MG63 (cell line): Measurements from ENCODE around the gene RBMS1. TPM values are rescaled to one million over a fixed set of nuclear protein-coding genes. Genes with fewer than 3 reads are reported as not detected.
A peak's percentile ranks its signal among the peaks of the same experiment; 100 is the strongest.

ENCODE experiments used
- DNase-seq: peaks from one replicate; pipeline ENCODE4 v3.0.0-alpha.2; 2020
- H3K27me3 ChIP-seq: fragments of 250-450 bp; sonication (Bioruptor Pico); 2 replicates; pipeline ENCODE4 v1.5.1; 2020; ENCODE audit warnings: mild to moderate bottlenecking, moderate library complexity
- H3K36me3 ChIP-seq: fragments of 250-450 bp; sonication (Bioruptor Pico); 2 replicates; pipeline ENCODE4 v1.5.1; 2020; ENCODE audit warnings: mild to moderate bottlenecking, moderate library complexity
- H3K4me3 ChIP-seq: fragments of 250-450 bp; sonication (Bioruptor Pico); 2 replicates; pipeline ENCODE4 v1.5.1; 2020; ENCODE audit warnings: mild to moderate bottlenecking, moderate library complexity
- H3K9me3 ChIP-seq: fragments of 250-450 bp; sonication (Bioruptor Pico); 2 replicates; pipeline ENCODE4 v1.5.1; 2020; ENCODE audit warnings: mild to moderate bottlenecking, moderate library complexity
- total RNA-seq: library from RNA; depleted of rRNA; stranded (reverse); fragments of >200 nt; shearing (Covaris generic); gene quantifications from 2 replicates; pipeline ENCODE4 v1.2.3, GENCODE V29; 2014; ENCODE audit warnings: low replicate concordance

Gene RBMS1
- total RNA-seq, 1 experiment from 2014 or later: 38.7 TPM

DNA sequence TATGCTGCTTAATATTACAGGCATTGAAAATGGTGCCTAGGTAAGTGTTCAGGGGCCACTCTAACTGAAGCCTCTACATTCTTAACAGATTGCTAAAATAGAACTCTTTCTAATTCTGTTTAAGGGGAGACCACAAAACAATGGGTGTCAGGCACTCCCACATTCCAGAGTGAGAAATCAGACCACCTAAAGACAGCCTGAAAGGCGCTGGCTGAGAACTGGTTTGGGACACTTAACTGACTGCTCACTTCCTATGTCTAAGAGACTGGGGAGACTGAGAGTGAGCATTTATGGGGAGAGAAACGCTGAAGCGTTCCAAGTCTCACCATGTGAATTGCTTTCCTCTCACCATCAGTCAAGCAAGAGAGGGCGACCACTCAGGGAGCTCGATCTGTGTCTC is 184.7 kb downstream of the RBMS1 start:
- peaks cover 66% of the 10 kb centered on the region for H3K36me3 ChIP-seq
- peak; percentile 50 for DNase-seq
- H3K9me3 ChIP-seq: no peaks in the 10 kb centered on the region
- no peak overlapping the region for H3K4me3 ChIP-seq
- H3K27me3 ChIP-seq: no peaks in the 10 kb centered on the region

DNA sequence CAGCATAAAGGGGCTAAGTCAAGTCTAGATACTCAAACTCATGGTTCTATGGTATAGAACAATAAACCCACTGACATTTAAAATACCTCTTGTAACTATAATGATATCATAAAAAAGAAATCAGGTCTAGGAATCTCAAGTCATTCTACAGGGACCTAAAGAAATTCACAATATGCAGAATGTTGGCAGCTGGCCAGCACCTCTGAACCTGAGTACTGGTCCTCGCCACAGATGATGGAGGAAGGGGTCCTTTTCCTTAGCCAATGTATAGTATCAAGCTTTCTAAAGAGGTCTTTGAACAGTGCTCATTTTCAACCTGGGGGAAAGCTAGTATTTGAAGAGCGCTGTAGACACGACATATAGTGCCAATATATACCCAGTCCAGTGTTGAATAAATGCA is 185.1 kb downstream of the RBMS1 start:
- Histone ChIP-seq H3K27me3 (no peaks in the 10 kb centered on the region), H3K4me3 (no peak overlapping the region), H3K9me3 (no peaks in the 10 kb centered on the region), H3K36me3 (peaks cover 70% of the 10 kb centered on the region)
- no peak for DNase-seq

DNA sequence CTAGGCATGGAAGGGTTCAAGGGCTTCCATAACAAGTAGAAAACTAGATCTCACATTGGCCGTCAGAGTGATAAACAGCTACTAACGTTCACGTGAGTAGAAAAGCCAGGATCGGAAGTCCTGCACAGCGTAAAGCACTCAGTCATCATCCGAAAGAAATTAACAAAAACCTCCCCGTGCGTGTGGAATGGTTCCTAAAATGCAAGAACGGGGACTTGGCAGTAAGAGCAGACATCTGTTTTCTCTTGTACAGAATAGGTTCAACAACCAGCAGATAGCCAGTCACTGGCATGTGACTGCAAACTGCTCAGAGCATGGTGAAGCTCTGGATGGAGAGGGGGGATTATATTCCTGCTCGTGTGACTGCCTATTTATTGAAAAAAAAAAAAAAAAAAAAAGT is 186.6 kb downstream of the RBMS1 start:
- no peaks in the 10 kb centered on the region for H3K9me3 ChIP-seq
- H3K27me3 ChIP-seq: no peaks in the 10 kb centered on the region
- H3K4me3 ChIP-seq: no peak overlapping the region
- peak; percentile 63 for DNase-seq
- H3K36me3 ChIP-seq: peaks cover 70% of the 10 kb centered on the region

DNA sequence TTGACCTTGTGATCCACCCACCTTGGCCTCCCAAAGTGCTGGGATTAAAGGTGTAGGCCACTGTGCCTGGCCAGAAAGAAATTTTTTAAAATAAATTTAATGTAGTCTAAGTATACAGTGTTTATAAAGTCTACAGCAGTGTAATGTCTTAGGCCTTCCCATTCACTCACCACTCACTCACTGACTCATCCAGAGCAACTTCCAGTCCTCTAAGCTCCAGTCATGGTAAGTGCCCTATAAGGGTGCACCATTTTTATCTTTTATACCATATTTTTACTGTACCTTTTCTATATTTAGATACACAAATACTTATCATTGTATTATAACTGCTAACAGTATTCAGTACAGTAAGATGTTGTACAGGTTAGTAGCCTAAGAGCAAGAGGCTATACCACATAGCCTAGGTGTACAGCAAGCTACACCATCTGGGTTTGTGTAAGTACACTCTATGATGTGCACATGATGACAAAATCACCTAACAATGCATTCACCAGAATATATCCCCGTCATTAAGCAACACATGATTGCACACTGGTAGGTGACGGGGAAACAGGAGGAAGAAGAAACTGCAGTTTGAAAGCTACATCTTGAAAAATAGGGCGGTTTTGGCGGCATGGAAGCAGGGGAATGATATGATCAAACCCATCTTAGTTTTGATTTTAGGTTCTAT is 188.4 kb downstream of the RBMS1 start:
- DNase-seq: no peak
- Histone ChIP-seq H3K27me3 (no peaks in the 10 kb centered on the region), H3K4me3 (no peak overlapping the region), H3K36me3 (peaks cover 78% of the 10 kb centered on the region), H3K9me3 (no peaks in the 10 kb centered on the region)

DNA sequence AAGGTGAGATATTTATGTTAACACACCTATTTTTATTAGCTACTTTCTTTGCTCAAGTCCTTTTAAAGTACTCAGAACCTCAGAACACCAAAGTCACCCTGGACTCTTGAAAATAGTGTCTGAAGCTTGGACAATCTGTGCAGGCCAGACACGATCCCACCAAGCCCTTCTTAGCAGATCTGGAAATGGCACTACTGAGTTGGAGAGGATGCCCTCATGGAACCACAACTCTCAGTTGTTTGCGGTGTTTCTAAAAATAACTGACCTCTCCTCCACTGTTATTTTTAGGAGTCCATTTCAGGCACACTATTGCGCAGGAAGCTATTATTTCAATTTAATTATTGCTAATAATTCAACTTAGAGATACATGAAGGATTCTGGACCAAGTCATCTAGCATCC is 190.1 kb downstream of the RBMS1 start:
- no peak for DNase-seq
- peaks cover 81% of the 10 kb centered on the region for H3K36me3 ChIP-seq
- no peaks in the 10 kb centered on the region for H3K9me3 ChIP-seq
- H3K27me3 ChIP-seq: no peaks in the 10 kb centered on the region
- no peak overlapping the region for H3K4me3 ChIP-seq

DNA sequence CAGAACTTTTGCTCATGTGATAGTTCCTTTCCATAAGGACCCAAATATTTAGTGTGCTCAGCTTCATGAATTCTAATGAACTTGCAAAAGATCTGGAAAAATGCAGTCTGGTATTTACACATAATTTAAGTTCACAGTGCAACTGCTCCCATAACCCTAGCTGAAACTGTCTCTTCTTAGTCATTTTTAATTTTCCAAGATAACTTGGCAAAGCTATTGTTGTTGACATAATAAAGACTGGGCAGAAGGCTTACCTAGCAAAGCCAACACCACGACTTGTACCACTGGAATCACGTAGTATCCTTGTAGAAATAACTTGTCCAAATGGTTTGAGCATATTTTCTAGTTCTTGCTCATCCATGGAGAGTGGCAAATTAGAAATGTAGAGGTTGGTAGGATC is 190.5 kb downstream of the RBMS1 start:
- no peak overlapping the region for H3K4me3 ChIP-seq
- no peaks in the 10 kb centered on the region for H3K27me3 ChIP-seq
- no peaks in the 10 kb centered on the region for H3K9me3 ChIP-seq
- peaks cover 81% of the 10 kb centered on the region for H3K36me3 ChIP-seq
- no peak for DNase-seq

DNA sequence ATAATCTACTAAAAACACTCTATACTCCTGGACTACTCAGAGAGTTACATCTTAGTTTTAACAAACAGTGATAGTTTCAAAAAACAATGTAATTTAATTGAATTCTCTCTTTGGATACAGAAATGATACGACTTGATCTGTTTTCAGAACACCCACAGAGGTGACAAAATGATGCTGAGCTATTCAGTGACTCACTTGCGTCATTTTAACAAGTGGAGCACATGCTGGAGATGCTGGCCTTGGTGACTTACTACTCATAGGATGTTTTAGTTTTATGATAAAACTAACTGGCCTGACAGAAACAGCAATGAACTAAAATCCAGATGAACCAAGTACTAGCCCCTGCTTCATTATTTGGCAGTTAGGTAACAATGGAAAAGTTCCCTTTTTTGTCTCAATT is 192.2 kb downstream of the RBMS1 start:
- Histone ChIP-seq H3K4me3 (no peak overlapping the region), H3K9me3 (no peaks in the 10 kb centered on the region), H3K27me3 (no peaks in the 10 kb centered on the region), H3K36me3 (peaks cover 88% of the 10 kb centered on the region)
- DNase-seq: no peak

DNA sequence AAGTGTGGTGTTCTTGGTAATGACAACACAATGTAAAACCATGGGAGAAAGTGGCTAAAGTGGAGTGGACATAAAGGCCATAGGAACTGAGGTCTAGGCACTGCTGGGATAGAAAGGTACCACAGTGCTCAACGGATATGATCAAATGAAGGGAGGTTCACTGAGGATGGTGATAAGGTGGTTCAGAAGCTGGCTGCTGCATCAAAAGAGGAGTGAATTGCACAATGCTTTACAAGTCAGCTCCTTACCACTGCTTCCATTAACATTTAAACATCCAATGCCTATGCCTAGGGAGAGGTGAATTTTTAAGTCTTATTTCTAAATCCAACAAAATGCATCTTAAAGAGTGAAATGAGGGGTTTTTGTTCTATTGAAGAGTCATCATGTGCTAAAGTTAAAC is 193.4 kb downstream of the RBMS1 start:
- Histone ChIP-seq H3K36me3 (peaks cover 89% of the 10 kb centered on the region), H3K9me3 (no peaks in the 10 kb centered on the region), H3K27me3 (no peaks in the 10 kb centered on the region), H3K4me3 (no peak overlapping the region)
- DNase-seq: no peak

DNA sequence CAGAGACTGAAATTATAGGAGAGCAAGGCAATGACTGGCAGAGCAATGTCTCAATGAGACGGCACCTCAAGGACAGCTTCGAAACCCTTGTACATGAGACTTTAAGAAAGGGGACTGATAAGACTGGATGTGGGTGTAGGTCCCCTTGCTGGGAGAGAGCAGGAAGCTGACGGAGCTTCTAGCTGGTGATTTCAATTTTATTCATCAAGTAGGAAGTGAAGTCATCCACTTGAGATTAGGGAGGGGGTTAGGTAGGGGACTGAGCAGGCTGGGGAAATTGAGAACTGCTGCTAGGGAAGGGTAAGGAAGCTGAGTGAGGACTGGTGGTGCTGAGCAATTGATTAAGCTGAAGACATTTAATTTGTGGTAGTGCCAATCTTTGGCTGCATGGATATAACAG is 194.1 kb downstream of the RBMS1 start:
- Histone ChIP-seq H3K27me3 (no peaks in the 10 kb centered on the region), H3K4me3 (no peak overlapping the region), H3K9me3 (no peaks in the 10 kb centered on the region), H3K36me3 (peaks cover 91% of the 10 kb centered on the region)
- DNase-seq: no peak

DNA sequence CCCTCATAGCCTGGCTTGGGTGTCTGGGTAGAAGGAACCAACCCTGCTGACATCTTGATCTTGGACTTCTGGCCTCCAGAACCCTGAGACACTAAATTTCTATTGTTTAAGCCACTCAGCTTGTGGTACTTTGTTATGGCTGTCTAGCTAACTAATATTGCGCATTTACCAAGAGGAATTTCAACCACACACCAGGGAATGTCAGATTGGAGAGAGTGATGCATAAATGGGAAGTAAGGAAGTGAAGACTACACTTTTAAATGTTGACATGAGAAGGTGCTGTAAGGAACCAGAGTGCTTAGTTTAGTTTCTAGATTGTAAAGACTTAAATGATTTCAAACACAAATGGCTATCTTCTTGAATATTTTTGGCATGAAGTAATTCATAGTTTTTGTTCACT is 194.6 kb downstream of the RBMS1 start:
- Histone ChIP-seq H3K9me3 (no peaks in the 10 kb centered on the region), H3K27me3 (no peaks in the 10 kb centered on the region), H3K4me3 (no peak overlapping the region), H3K36me3 (peaks cover 93% of the 10 kb centered on the region)
- DNase-seq: no peak

DNA sequence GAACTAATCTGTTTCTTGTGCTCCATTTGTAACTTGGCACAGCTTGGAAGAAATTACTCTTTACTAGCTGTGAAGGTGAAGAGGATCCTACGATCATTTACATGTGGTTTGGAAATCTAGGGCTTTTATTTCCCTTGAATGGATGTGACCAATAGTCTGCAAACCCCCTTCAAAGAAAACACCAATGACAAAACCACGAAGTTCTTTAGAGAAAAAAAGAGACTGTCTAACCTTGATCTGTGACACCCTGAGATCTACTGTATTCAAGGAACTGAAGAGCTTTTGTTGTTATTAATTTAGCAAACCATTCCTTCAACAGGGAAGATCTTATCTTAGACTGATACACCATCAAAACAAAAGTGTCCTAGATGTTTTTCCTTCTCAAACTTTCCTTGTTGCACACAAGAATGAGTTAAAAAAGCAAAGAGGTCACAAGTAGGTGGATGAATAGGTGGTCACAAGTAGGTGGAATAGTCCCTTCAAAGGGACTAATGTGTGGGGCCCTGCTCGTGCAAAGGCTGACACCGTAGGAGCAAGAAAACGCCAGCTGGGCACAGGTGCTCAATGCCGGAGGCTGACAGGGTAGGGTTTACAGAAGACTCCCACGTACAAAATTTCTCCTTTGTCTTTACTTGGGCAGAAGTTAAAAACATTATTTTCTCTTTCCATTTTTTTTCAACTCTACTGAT is 197.9 kb downstream of the RBMS1 start:
- no peak for DNase-seq
- Histone ChIP-seq H3K9me3 (no peaks in the 10 kb centered on the region), H3K27me3 (no peaks in the 10 kb centered on the region), H3K36me3 (peaks cover 95% of the 10 kb centered on the region), H3K4me3 (no peak overlapping the region)

DNA sequence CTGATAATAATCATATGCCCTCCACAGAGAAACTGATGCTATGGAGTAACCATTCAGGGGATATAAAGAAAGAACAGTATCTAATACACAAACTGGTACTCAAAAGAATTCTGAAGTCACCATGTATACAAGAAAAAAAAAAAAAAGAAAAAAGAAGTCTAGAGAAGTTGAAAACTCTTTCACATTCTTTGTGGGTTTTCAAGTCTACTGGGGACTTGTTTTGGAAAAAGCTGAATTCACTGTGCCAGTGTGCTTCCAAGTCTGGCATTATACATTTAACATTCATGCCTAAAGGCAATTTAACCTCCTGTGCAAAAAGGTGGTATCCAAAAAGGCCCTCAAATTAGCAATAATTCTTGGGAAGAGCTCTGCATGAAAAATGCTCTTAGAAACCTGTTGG is 198.7 kb downstream of the RBMS1 start:
- no peak overlapping the region for H3K4me3 ChIP-seq
- no peaks in the 10 kb centered on the region for H3K9me3 ChIP-seq
- H3K36me3 ChIP-seq: peaks cover 94% of the 10 kb centered on the region
- no peaks in the 10 kb centered on the region for H3K27me3 ChIP-seq
- no peak for DNase-seq

DNA sequence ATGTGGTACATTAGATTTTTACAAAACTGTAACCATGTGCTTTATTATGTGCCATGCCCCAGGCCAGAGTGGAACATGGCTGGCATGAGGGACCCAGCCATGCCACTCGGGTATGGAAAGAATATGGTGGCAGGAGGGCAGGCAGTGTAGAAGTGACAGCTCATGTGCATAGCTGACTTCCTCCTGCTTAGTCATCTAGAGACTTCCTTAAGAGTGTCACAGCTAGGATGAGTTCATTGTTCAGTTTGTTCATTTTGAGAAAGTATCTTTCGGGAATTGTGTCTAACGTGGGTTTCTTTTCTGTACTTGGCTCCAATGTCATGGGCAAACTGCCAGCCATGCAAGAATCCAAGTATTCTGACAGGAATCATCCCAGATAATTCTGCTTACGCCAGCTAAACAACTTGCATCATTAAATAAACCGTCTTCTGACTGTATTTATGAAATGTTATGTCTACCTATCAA is 199.2 kb downstream of the RBMS1 start:
- H3K4me3 ChIP-seq: no peak overlapping the region
- no peaks in the 10 kb centered on the region for H3K27me3 ChIP-seq
- H3K9me3 ChIP-seq: no peaks in the 10 kb centered on the region
- DNase-seq: peak; percentile 63
- H3K36me3 ChIP-seq: peaks cover 94% of the 10 kb centered on the region

DNA sequence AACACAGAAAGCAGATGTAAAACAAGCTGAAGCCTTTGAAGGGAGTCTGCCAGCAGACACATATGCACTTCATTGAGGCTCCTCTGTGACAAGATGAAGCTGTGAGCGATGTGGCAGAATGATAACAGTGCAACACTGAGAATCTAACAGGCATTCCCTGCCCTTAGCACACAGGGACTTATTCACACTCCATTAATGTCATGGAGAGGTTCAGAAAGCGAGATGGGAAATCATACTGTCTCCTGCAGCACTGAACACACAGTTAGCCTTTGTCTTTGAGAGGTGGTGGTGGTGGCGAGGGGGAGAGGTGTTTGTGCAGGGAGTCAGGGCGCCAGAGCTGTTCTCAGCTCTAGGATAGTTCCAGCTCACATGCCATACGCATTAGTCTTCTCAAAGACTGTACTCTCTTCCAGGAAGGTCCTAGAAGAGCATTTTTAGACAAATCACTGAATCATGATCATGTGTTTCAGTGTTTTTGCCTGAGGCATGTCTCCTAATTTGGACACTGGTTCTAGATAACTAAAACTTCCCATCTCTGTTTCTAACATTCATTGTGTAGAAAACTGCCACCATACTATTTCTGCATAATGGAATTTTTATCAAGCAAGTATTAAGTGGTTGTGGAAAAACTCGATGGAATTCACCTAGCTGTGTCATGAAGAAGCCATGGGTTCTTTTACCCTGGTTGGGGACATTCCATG is 200.1 kb downstream of the RBMS1 start:
- H3K27me3 ChIP-seq: no peaks in the 10 kb centered on the region
- H3K9me3 ChIP-seq: no peaks in the 10 kb centered on the region
- H3K4me3 ChIP-seq: no peak overlapping the region
- DNase-seq: peak; percentile 62
- peaks cover 93% of the 10 kb centered on the region for H3K36me3 ChIP-seq

DNA sequence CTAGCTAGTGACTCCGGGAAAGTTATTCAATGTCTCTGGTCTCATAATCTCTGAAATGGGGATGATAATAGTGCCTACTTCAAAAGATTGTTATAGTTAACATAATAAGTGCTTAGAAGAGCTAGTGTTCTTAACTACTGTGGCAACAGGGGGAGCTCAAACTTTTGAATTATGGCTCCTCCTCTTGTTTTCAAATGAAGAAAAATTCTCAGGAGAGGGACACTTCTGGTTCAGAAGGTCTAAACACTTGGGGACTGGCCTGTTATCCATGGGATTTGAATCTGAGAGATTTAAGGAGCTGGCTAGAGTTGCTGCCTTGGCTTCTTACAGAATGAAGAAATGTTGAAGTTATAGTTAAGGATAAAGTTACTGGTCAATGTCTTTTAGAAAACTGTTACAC is 201.4 kb downstream of the RBMS1 start:
- Histone ChIP-seq H3K9me3 (no peaks in the 10 kb centered on the region), H3K36me3 (peaks cover 84% of the 10 kb centered on the region), H3K4me3 (no peak overlapping the region), H3K27me3 (no peaks in the 10 kb centered on the region)
- no peak for DNase-seq

DNA sequence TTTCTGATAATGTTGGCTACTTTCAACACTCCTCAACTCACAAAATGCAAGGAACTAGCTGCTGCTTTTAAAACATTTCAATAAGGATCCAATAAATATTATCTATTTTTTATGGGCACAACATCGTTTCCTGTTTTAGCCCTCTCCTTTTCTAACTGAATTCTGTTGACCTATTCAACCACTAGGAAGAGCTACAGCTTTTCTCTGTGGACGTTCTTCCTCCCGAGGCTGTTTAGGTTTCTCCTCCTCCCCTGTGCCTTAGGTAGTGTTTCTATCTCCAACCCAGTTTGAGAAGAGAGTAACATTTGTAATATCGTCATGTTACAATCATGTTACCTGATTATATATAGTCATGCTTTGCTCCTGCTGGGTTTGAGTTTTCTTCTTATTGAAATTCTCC is 202.2 kb downstream of the RBMS1 start:
- no peaks in the 10 kb centered on the region for H3K27me3 ChIP-seq
- no peak for DNase-seq
- H3K36me3 ChIP-seq: peaks cover 84% of the 10 kb centered on the region
- H3K9me3 ChIP-seq: no peaks in the 10 kb centered on the region
- no peak overlapping the region for H3K4me3 ChIP-seq

DNA sequence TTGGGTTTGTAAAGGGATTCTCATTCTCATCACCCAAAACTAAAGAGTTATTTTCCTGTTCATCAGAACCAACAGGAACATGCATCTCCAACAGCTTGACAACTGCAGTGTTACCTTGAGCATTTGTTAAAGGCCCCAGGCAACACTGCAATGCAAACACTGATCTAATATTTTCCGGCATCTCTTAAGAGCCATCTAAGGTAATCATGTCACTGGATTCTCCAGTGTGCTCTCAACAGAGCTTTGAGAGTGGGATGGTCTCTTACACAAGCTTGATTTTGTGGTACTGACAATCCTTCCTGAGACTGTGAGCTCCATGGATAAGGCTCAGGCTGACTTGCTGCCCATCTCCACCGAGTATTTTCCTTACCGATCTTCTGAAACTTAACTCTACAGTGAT is 203.0 kb downstream of the RBMS1 start:
- Histone ChIP-seq H3K4me3 (no peak overlapping the region), H3K27me3 (no peaks in the 10 kb centered on the region), H3K9me3 (no peaks in the 10 kb centered on the region), H3K36me3 (peaks cover 80% of the 10 kb centered on the region)
- no peak for DNase-seq

DNA sequence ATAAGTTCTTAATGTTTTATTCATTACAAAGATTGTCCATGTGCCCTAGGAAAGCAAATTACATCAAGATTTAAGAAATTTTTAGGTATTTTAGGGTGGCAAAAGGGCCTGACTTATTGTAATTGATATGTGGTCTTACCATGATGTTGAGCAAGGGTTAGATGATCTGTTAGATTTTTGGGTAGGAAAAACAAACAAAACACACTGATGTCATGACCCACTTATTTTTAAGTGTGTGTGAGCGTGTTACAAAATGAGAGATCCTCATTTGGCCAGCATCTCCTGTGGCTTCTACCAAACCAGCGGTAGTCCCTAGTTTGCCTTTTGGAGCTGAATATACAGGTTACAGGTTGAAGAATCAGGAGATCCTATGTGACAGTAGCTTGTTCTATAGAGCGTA is 203.8 kb downstream of the RBMS1 start:
- H3K36me3 ChIP-seq: peaks cover 79% of the 10 kb centered on the region
- DNase-seq: no peak
- H3K27me3 ChIP-seq: no peaks in the 10 kb centered on the region
- H3K4me3 ChIP-seq: no peak overlapping the region
- H3K9me3 ChIP-seq: no peaks in the 10 kb centered on the region
